Measurements from ENCODE around the gene CA12. TPM values are rescaled to one million over a fixed set of nuclear protein-coding genes. Genes with fewer than 3 reads are reported as not detected.
A peak's percentile ranks its signal among the peaks of the same experiment; 100 is the strongest.

The CA12 gene
- total RNA-seq, 1 experiment from 2014 or later = 33.0 TPM

DNA sequence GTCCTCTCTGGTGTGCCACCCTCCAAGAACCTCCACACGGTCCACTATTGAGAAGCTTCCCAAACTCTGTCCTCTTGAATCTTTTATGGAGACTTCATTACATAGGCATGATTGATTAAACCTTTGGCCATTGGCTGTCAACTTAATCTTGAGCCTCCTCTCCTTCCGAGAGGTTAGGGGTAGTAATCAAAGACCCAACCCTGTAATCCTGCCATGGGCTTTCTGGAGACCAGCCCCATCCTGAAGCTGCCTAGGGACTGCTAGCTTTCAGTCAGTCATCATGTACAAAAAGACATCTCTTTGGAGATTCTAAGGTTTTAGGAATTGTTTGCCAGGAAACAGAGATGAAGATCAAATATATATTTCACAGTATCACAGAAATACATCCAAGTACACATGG lies 67.2 kb downstream of the CA12 start:
- no peak for DNase-seq (ENCODE audit: extremely low read depth, low read depth)

DNA sequence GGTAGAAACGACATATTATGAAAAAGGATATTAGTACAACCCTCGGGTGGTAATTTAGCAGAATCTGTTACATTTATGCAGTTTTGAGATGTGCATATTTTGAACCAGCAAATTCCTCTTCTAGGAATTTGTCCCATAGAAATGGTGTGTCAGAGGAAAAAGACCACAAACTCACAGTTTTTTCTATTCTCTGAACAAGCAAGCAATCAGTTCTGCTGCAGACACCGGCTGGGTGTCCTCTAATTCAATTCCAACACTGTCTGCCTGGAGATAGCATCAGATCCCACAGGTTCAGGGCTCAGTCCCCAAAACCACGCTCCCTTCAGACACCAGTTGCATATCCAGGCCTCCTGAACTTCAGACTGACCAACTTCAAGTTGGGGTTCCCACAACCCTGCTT lies 67.8 kb downstream of the CA12 start:
- no peak for DNase-seq (ENCODE audit: extremely low read depth, low read depth)

DNA sequence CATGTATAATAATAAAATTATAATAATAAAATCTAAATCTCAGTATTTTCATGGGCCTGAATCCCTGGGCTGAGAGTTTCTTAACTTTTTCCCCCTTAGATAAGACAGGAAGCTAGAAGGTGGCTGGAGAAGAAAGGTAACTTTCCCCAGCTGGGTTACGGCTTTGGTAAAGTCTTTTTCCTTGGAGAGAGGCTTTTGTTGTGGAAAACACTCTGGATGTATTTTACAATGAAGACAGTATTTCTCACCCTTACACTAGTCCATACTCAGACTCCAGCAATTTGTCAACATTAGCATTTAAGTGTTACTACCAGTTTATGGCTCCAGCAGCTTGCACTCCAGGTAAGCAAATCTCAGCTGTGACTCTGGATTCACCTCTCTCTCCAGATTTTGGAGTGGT lies 69.4 kb downstream of the CA12 start:
- no peak for DNase-seq (ENCODE audit: extremely low read depth, low read depth)

DNA sequence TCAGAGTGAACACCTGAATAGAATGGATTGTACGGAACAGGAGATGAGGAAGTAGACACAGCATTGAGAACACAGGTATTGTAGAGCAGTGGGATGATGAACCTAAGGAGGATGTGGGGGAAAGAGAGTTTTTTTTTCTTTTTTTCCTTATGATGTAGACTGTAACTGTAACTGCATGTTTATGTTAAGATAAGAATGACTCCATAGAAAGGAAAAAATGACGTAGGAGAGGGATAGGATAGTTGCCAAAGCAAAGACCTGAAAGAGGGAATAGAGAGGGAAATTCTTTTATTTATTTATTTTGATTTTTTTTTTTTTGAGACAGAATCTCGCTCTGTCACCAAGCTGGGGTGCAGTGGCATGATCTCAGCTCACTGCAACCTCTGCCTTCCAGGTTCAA lies 71.0 kb downstream of the CA12 start:
- DNase-seq (ENCODE audit: extremely low read depth, low read depth) = no peak

DNA sequence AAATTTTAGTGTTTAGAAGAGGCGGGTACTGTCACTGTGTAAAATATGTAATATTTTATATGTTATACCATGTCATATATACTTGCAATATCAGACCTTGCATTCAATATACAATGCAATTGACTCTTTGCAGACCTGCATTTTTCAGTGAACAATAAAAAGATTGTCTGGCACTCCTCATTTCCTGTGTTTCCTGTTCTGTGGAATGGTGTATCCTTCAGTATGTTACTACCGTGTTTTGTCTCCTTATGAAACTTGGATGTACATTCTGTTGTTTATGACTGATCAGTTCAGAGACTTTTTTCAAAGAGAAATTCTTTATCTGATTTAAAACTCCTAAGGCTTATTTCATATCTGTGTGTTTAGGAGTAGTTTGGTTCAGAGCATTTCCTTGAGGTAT lies 72.7 kb downstream of the CA12 start:
- no peak for DNase-seq (ENCODE audit: extremely low read depth, low read depth)

DNA sequence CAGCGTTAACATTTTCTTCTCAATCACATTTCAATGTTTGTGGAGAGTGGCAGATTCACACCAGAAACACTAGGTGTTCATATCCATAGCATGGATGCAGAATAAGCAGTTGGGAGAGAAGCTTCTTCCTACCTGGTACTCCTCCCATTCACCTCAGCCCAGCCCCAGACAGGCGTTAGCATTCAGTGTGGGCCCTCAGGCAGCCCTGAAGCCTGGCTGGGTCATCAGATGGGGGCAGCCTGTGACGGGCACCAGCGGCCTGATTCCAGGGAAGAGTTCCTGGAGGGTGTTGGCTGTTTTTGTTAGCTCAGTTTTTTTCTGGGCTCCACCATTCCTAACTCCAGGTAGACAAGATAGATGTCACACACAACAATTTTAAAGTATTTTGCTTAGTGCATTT lies 73.2 kb downstream of the CA12 start:
- DNase-seq (ENCODE audit: extremely low read depth, low read depth) = no peak

DNA sequence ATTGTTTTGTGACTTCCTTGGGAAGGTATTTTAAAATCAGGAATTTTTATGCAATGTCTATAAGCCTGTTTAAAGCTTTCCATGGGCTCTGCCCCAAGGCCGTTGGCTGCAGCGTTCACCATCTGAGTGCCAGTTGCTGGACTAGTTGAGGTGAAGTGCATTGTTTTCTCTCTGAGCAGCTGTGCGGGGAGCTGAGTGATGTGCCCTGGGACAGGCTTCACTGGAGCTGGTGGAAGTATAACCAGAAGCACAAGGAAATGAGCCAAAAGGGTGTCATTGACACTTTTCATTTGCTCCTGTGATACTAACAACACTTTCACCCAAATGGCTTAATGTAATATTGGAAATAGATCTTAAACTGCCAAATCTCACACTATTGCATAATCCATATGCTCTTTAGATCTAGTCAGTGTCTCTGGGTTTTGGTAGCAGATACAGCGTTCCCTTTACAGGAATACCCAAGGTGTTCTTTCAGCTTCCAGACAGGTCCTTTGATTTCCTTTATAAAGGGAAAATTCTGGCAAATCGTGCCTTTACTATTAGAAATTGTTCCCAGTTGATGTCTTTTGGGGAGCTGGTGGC lies 75.1 kb downstream of the CA12 start:
- no peak for DNase-seq (ENCODE audit: extremely low read depth, low read depth)

DNA sequence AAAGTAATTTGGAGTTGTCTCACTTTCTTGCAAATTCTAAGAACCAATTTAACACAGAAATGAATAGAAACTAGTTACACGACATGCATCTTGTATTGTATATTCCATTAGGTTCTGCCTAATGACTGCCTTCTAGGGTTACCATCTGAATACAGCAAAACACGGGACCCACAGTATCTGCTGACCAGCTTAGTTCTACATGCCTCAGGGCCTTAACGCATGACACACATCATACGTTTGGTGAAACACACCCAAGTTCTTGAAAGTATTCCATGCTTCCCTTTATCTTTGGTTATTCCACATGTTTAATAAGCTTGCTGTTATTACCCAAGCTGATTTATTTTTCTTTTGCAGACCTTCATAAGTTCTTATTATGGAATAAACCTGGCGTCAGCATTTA lies 76.4 kb downstream of the CA12 start:
- no peak for DNase-seq (ENCODE audit: extremely low read depth, low read depth)

DNA sequence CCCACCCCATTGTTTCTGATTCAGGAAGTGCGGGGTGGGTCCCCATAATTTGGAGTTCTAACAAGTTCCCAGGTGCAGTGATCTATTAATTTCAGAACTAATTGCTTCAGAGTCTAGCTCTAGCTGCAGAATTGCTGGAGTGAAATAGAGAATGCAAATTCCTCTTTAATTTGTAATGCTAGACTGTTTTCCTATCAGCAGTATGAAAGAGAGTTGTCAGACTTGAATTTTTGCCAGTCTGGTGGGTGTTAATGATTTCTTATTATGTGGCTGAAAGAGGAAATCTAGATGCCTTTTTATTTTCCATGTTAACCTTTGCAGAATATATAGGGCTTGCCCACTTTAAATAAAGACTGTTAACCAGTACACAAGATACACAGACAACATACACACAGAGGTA lies 80.6 kb downstream of the CA12 start:
- DNase-seq (ENCODE audit: extremely low read depth, low read depth) = no peak

DNA sequence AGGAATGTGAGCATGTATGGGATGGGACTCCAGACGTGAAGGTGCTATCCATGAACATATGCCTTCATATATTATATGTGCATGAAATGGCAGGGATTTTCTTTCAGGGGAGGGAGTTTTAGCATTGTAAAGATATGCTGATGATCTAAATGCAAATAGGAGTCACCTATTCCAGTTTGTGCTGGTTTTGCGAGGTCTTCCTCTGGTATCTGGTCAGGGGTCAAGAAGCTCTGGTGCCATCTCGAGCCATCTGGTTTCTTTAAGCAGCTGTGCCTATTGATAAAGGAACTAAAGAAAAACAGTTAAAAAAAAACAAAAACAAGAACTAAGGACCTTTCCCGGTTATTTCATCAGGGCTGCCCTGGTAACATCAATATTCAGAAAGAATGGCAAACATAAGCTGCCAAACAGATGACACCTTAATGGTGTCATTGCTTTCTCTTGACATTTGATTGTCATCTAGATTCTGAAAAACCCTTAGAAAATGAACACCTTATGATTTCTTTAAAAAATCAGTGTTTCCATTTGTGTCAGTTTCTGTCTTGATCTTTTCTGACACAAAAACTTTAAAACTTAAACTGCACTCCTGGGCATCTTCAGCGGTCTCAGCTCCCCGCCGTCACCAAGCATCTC lies 81.6 kb downstream of the CA12 start:
- DNase-seq (ENCODE audit: extremely low read depth, low read depth) = no peak

DNA sequence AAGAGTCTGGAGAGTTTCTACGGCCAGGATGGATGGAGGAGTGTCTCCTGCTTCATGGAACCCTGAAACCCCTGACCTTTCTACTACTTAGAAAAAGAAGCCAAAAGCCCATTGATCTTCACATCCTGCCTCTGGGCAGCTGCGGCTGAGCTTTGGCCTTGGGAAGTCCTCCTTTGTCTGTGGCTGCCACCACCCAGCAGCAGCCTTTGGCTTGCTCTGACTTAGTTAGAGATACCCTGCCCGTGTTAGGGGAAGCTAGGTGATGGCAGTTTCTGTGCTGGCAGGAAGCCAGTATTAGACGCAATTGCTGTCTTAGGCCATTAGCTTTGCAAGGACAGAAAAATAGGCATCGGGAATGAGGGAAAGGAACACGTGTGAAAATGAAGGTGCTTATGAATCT lies 85.5 kb downstream of the CA12 start:
- no peak for DNase-seq (ENCODE audit: extremely low read depth, low read depth)

DNA sequence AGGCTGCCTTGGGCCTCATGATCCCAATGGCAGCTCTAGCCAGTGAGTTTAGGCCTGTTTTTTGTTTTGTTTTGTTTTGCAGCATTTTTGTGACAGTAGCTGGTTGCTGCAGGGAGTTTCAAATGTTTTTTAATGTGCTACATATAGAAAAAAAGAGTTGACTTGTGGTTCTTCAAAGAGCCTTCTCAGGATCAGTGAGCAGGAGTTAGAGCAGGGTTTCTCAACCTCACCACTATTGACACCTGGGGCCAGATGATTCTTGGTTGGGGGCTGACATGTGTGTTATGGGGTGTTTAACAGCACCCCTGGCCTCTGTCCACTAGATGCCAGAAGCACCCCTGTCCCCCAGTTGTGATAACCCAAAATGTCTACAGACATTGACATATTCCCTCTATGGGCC lies 86.3 kb downstream of the CA12 start:
- DNase-seq (ENCODE audit: extremely low read depth, low read depth) = no peak

DNA sequence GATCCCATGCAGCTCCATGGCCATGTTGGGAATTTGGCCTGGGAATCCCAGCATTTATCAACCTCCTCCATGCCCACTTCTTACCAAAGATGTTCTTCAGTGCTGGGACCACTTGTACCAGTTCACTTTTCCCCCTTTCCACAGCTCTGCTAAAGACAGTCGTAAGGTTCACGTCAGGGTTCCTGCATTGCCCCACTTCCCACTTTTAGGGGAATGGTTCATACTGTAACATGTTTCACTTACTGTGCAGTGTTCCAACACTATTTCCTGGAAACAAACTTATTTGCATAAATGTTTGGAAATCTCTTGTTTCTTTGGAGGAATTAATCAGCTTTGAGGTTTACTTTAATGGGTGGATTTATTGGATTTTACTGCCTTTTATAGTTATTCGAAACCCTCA lies 87.3 kb downstream of the CA12 start:
- DNase-seq (ENCODE audit: extremely low read depth, low read depth) = no peak

DNA sequence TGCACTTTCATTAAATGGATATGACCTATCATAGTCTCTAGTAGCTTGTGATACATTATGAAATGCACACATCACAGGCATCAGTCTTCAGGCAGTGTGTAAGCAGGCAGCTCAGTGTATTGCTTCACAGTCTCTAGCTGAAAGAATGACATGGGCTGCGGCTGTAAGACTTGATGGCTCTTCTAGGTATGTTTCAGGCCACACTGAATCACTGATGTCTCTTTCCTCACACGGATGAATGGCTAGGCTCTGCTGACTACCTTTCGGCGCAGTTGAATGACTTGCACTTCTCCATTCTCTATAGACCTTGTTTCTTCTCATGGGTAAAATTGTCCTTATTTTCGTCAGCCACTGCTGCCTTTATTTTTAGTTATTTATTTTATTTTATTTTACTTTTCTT lies 88.9 kb downstream of the CA12 start:
- DNase-seq (ENCODE audit: extremely low read depth, low read depth) = no peak

DNA sequence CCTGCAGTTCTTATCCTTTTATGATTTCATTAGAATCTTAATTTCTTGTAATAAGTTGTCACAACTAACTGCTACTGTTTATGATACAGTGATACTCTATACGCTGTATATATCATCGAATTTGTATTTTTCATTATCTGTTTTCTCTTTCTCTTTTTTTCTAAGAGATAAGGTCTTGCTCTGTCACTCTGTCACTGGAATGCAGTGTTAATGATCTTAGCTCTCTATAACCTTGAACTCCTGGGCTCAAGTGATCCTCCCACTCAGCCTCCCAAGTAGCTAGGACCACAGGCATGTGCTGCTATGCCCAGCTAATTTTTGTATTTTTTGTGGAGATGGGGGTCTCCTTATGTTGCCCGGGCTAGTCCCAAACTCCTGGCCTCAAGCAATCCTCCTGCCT lies 89.4 kb downstream of the CA12 start:
- no peak for DNase-seq (ENCODE audit: extremely low read depth, low read depth)

DNA sequence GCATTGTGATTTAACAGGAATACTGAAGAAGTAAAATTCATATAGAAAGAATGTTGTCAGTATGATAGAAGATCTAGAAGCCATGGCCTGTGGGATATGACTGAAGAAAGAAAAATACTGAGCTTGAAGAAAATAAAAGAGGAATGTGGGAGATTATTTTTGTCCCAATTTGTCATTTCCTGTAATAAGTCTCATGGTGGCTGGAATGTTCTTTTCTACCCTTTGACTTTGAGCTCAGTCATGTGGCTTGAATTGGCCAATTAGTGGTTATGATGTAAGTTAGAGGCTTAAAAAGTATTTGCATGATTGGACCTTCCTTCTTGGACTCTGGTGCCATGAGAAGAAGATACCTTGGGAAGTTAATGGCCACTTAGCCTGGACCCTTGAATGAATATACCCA lies 90.1 kb downstream of the CA12 start:
- no peak for DNase-seq (ENCODE audit: extremely low read depth, low read depth)

DNA sequence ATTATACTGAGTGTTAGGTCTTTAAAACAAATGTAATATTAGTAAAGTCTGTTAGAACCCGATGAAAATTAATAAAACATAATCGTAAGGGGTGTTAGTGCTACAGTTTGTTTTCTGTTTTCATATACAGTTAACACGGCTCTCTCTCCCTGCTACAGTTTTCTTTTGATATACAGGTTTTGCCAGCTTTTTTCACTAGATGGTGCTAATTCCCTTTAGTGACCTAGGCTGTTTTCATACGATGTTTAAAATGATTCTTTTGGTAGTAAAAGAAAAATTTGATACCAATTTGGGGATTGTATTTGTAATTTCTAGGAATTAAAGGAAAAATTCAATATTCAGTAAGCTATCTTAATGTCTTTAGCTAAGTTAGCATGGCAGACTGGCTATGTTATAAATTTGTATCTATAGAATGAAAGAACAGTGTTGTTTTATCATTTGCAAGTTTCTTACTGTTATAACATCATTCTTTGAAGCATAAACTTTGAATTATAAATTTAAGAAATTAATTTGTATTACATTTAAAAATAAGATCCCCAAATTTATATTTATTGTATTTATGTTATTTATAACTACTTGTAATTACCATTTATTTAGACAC lies 92.8 kb downstream of the CA12 start:
- DNase-seq (ENCODE audit: extremely low read depth, low read depth) = peak; percentile 45

DNA sequence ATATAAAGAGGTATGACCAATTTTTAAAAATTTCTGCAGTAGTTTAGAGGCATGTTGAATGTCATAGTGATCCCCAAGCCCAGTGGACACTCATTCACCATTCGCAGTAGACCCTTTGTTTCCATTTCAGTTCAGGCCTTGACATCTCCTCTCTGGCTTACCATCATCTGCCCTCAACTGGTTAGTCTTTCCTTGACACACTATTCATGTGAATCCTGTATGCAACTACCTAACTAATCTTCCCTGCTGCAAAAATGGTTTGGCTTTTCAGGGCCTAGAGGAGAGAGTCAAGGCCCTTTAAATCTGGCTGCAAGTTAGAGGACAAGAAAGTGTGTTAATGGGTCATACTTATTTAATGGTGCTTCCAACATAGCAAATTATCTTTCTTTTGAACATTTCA lies 93.3 kb downstream of the CA12 start:
- no peak for DNase-seq (ENCODE audit: extremely low read depth, low read depth)

DNA sequence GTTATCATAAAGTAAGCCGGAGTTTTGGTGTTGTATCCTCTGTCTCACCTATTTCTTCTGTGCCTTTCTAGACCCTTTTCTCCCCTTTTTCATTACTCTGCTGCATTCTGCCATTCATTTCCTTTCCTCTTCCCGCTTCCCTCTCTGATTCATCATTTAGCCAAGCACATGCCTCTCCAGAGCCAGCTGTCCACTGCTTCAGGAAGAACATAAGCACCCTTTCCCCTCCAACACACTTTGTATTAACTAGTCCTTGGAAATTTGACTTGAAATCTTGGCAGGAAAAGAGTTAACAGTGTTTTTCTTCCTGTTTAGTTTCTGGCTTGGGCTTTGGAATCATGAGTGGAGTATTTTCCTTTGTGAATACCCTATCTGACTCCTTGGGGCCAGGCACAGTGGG lies 94.5 kb downstream of the CA12 start:
- no peak for DNase-seq (ENCODE audit: extremely low read depth, low read depth)

DNA sequence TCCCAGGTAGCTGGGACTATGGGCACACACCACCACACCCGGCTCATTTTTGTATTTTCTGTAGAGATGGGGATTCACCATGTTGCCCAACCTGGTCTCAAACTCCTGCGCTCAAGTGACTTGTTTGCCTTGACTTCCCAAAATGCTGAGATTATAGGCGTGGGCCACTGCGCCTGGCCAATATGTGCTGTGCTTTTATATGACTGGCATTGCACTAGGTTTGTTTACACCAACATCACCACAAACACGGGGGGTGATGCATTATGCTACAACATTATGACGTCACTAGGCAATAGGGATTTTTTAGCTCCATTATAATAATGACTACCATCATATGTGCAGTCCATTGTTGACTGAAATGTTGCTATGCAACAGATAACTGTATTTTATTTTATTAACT lies 97.3 kb downstream of the CA12 start:
- no peak for DNase-seq (ENCODE audit: extremely low read depth, low read depth)

DNA sequence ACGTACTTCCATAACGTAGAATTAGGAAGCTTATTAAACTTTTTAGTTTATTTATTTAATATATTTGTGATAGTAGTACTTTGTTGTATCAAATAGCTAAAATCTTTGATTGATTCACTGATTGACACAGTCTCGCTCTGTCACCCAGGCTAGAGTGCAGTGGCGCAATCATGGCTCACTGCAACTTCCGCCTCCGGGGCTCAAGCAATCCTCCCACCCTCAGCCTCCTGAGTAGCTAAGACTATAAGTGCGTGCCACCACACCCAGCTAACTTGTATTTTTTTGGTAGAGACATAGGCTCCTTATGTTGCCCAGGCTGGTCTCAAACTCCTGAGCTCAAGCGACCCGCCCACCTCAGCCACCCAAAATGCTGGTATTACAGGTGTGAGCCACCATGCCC lies 98.5 kb downstream of the CA12 start:
- no peak for DNase-seq (ENCODE audit: extremely low read depth, low read depth)

DNA sequence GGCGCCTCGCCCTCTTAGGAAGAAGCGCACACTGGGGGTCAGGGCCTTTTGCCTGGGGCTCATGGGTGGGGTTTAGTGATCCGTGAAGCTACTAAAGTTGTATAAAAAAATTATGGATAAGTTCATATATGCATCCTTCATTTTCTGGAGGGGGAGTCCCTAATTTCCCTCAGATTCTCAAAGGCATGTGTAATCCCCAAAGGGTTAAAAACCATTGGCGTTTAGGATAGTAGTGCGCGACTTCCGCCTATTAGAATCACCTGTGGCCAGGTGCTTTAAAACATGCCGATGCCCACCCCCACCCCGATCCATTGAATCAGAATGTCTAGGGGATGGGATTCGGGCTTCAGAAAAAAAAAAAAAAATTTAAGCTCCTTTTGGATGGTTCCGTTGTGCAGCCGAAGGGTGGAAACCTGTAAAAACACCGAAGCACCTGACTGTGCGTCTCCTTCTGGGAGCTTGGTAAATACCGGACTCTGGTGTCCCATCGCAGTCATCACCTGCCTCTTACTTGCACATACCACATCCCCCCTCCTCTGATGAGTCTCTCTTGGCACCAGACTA lies 103.7 kb downstream of the CA12 start:
- DNase-seq (ENCODE audit: extremely low read depth, low read depth) = no peak

All from NCI-H460 (cell line).